ENCODE data around the gene PDLIM3. TPM values are rescaled to one million over a fixed set of nuclear protein-coding genes. Genes with fewer than 3 reads are reported as not detected.

Gene PDLIM3
- polyA plus RNA-seq, 3 donors = 3.7 to 7.3 (median 6.1) TPM

DNA sequence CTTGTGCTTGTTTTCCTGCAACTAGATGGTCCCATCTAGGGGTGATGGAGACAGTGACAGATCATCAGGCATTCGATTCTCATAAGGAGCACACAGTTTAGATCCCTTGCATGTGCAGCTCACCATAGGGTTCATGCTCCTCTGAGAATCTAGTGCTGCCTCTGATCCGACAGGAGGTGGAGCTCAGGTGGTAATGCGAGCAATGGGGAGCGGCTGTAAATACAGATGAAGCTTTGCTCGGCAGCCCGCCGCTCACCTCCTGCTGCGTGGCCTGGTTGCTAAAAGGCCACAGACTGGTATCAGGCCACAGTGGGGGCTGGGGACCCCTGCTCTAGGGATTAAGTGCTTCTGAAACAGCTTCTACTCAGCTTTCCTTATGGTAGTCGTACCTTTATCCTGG, 35.3 kb downstream of the PDLIM3 start:
- DNase-seq (ENCODE audit: extremely low read depth in 1 of 11, low read depth in 9 of 11, low spot score in 4 of 11) = no peak

DNA sequence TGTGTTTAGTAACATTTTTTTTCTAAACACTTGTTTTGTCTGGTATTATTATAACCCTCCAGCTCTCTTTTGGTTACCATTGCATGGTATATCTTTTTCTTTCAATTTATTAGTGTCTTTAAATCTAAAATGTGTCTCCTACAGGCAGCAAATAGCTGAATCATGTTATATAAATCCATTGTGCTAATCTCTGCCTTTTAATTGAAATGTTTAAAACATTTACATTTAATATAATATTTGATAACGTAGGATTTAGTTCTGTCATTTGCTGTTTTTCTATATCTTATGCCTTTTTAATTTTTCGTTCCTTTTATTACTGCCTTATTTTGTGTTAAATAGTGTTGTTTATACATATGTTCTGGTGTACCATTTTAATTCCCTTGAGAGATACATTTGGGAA, 46.7 kb downstream of the PDLIM3 start:
- no peak for DNase-seq (ENCODE audit: extremely low read depth in 1 of 11, low read depth in 9 of 11, low spot score in 4 of 11)

DNA sequence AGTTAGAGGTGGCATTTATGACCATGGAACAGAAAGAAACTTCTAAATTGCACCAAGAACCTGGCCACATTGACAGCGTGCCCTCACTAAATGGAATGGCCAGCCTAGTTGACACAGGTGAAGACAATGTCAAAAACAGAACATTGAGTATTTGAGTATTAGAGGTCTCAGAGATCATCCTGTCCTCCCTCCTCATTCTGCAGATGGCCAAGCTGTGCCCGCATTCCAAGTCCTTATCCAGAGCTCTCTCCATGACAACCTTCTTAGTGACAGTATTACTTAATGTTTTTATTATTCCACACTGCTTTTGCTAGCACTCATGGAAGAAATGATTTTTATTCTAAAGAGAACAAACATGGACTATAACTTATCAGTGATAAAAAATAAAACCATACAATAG, 53.9 kb downstream of the PDLIM3 start:
- DNase-seq (ENCODE audit: extremely low read depth in 1 of 11, low read depth in 9 of 11, low spot score in 4 of 11) = no peak

GRCh38 chr4:185480016-185480732, 55.1 kb downstream of the PDLIM3 start:
- no peak for DNase-seq (ENCODE audit: extremely low read depth in 1 of 11, low read depth in 9 of 11, low spot score in 4 of 11)

GRCh38 chr4:185479507-185479971, 55.8 kb downstream of the PDLIM3 start:
- DNase-seq (ENCODE audit: extremely low read depth in 1 of 11, low read depth in 9 of 11, low spot score in 4 of 11) = no peak

DNA sequence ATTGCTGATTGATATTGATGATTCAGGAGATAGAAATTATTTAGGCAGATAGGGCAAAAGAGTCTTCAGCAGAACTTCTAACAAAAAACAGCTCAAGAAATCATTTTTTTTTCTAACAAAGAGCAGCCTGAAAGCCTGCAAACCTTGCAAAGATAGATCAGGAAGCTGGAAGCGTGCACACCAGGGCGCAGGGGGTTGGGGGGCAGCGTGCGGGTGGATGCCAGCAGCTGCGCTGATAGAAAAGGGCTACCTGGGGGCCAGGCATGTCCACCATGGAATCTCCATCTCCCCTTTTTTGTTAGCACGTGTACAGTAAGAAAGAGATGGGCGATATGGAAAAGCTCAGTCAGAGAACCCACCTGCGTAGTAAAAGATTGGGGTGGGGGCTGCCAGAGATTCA, 62.1 kb downstream of the PDLIM3 start:
- DNase-seq (ENCODE audit: extremely low read depth in 1 of 11, low read depth in 9 of 11, low spot score in 4 of 11) = no peak

DNA sequence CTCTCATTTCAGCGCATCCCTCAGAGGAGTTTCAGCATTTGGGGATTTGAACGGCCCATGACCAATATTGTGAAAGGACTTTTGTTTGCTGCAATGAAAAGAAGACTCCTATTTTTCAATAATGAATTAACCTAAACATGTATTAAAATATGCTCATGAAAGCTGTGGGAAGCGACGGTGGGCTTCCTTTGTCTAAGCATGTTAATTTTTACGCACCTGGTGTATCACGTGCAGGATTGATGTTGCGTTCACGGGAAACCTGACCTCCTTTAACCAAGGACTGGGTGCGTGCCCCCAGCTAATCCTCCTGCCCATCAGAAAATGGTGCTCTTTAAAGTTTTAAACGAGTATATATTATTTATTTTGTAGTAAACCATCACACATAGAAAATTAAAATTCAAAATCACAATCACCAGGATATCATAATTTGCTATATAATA, 63.2 kb downstream of the PDLIM3 start:
- DNase-seq (ENCODE audit: extremely low read depth in 1 of 11, low read depth in 9 of 11, low spot score in 4 of 11) = peak in 1 of 11 donors; percentile 12

- peak; percentile 68 to 92 (median 83) for DNase-seq (ENCODE audit: extremely low read depth in 1 of 11, low read depth in 9 of 11, low spot score in 4 of 11)
These were observed 63.8 kb downstream of the PDLIM3 start, which contains the start of gene CCDC110 for GRCh38 chr4:185471235-185472102. Gene CCDC110 (minus strand): TSS chr4:185471733. CDS start chr4:185471683, 50 bp downstream.

DNA sequence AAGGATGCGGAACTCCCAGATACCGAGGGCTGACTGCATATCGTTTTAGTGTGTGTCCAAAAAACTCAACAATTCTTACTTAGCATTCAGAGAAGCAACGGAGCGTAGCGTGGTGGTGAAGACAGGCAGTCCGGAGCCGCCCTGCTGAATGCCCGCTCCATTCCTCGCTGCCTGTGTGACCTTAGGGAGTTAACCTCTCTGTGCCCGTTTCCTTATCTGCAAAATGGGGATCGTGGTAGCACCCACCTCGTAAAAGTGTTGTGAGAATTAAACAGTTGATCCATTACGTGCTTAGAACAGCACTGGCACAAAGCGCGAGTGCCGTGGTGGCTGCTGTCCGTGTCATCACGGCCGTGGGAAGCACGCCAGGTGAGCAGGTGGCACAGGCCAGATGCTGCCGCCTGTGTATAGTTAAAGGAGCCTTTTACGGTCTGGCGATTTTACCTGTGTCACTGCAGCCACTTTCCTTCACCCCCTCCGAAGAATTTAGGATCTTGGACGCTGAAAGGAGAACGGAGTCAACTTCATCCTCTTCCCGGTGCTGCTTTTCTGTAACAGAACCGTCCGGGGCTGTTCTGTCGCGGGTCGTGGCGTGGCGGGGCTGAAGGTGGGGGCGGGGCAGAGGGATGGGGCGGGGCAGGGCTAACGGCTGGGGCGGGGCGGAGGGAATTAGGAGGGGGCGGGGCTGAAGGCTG, 64.7 kb downstream of the PDLIM3 start:
- peak in 8 of 11 donors; percentile 24 to 50 (median 32) for DNase-seq (ENCODE audit: extremely low read depth in 1 of 11, low read depth in 9 of 11, low spot score in 4 of 11)

DNA sequence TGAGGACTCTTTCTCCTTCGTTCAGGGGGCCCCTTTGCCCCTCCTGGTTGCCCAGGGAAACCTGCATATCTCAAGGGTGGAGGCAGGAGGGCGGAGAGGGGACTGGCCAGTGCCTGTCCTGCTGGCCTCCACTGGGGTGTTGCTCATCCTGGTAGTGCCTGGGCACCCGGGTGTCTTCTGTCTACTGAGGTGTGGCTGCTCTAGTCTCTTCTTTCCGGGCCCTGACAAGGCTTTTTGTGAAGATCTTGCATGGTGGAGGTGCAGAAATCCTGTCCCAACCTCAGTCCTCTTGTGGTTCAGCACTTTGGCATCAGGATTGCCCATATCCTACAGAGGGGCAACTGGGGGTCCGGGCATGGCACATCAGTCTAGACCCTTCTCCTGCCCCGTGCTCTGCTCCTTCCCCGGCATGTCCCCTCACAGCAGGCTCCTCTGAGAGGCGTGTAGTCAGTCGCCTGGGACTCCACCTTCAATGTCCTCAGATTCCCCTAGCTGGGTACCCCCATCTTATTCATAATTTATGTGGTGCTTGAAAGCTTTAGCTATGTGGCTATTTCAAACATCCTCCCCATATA, 65.6 kb downstream of the PDLIM3 start:
- no peak for DNase-seq (ENCODE audit: extremely low read depth in 1 of 11, low read depth in 9 of 11, low spot score in 4 of 11)

GRCh38 chr4:185468999-185469398, 66.3 kb downstream of the PDLIM3 start:
- DNase-seq (ENCODE audit: extremely low read depth in 1 of 11, low read depth in 9 of 11, low spot score in 4 of 11) = no peak

DNA sequence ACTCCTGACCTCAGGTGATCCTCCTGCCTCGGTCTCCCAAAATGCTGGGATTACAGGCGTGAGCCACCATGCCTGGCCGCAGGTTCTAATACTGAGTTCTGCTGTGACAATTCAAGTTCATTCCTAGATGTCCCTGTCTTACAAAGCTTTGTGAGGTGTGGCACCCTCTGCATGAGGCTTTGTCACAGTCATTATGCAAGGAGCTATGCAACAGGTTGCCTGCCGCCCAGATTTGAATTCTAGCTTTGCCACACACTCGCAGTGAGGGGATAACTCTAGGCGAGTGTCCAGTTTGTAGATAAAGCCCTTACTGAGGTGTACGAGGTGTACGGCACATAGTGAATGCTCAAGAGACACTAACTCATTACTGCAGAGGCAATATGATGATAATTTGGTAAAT, 67.3 kb downstream of the PDLIM3 start:
- no peak for DNase-seq (ENCODE audit: extremely low read depth in 1 of 11, low read depth in 9 of 11, low spot score in 4 of 11)

- DNase-seq (ENCODE audit: extremely low read depth in 1 of 11, low read depth in 9 of 11, low spot score in 4 of 11) = no peak
These were observed 68.2 kb downstream of the PDLIM3 start for GRCh38 chr4:185467101-185467500.

DNA sequence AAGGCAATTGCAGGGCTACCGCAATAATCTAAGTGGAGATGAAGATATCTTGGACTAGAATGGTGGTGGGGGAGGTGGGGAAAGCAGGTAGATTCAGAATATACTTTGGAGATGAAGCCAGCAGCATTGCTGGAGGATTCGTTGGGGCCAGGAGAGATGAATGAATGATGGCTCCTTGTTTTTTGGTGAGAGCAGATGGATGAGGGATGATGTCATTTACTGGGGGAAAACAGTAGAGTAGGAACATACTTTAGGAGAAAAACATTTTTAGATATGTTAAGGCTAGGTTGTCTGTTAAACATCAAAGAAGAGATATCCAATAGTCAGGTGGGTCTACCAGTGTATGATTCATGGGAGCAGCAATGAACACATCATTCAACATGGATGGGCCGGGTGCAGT, 69.6 kb downstream of the PDLIM3 start:
- DNase-seq (ENCODE audit: extremely low read depth in 1 of 11, low read depth in 9 of 11, low spot score in 4 of 11) = no peak

GRCh38 chr4:185464887-185465286, 70.4 kb downstream of the PDLIM3 start:
- no peak for DNase-seq (ENCODE audit: extremely low read depth in 1 of 11, low read depth in 9 of 11, low spot score in 4 of 11)

DNA sequence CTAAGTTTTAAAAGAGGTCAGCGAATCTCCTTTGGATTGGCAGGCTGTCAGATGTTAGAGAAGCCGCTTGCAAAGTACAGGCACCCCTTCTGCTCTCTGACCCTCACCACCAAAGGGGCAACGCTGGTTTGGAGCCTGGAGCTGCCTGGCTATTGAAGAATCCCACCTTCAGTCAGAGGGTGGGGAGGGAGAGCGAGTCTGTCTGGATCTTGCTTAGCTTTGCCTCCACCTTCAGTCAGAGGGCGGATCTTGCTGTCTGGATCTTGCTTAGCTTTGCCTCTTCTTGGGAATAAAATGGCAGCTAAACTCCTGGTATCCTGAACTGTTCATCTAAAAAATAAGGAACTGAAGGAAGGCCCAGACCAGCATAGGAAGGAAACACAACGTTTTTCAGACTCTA, 71.1 kb downstream of the PDLIM3 start:
- no peak for DNase-seq (ENCODE audit: extremely low read depth in 1 of 11, low read depth in 9 of 11, low spot score in 4 of 11)

GRCh38 chr4:185463541-185463940, 71.8 kb downstream of the PDLIM3 start:
- no peak for DNase-seq (ENCODE audit: extremely low read depth in 1 of 11, low read depth in 9 of 11, low spot score in 4 of 11)

GRCh38 chr4:185461565-185461964, 73.7 kb downstream of the PDLIM3 start:
- no peak for DNase-seq (ENCODE audit: extremely low read depth in 1 of 11, low read depth in 9 of 11, low spot score in 4 of 11)

GRCh38 chr4:185457136-185457535, 78.2 kb downstream of the PDLIM3 start:
- peak in 1 of 11 donors; percentile 17 for DNase-seq (ENCODE audit: extremely low read depth in 1 of 11, low read depth in 9 of 11, low spot score in 4 of 11)
